Body of pancreas (tissue), 4 donors: ENCODE measurements around the gene SH2B3. TPM values are rescaled to one million over a fixed set of nuclear protein-coding genes. Genes with fewer than 3 reads are reported as not detected.

Experiments used
- ATAC-seq: fragments of 150-250 bp; one replicate; pipeline ENCODE4 v1.9.1; 2016
- DNase-seq, 4 donors: peaks; one replicate each; pipeline ENCODE4 v3.0.0-alpha.2; 2019
- H3K27ac ChIP-seq, 4 donors: fragments of 200-600 bp; sonication (generic); 1 replicate in 3 of 4; 2 replicates in 1 of 4; pipeline versions ENCODE4 v1.5.1 to v1.6.1; 2016 to 2019; ENCODE audit warnings: mild to moderate bottlenecking in 1 of 4, mixed read lengths in 1 of 4, moderate library complexity in 1 of 4
- H3K27me3 ChIP-seq, 2 donors: fragments of 200-600 bp; sonication (generic); one replicate each; pipeline ENCODE4 v1.6.0; 2016; ENCODE audit warnings: mild to moderate bottlenecking in 1 of 2
- H3K36me3 ChIP-seq, 2 donors: fragments of 200-600 bp; sonication (generic); replicated peaks in 1 of 2; 2 replicates each; pipeline ENCODE4 v1.5.1; 2016; ENCODE audit warnings: low read depth in 2 of 2; ENCODE audit not compliant: insufficient read depth in 1 of 2
- H3K4me1 ChIP-seq: fragments of 200-600 bp; sonication (generic); one replicate; pipeline ENCODE4 v1.6.0; 2016
- H3K4me3 ChIP-seq, 2 donors: fragments of 200-600 bp; sonication (generic); 1 replicate in 1 of 2; 2 replicates in 1 of 2; pipeline ENCODE4 v1.5.1; 2016 to 2019
- H3K9me3 ChIP-seq, 3 donors: fragments of 200-600 bp; sonication (generic); 1 replicate in 2 of 3; 2 replicates in 1 of 3; pipeline ENCODE4 v1.5.1; 2016
- POLR2A ChIP-seq, 3 donors: fragments of 450-650 bp; IDR thresholded peaks; one replicate each; pipeline ENCODE4 v1.6.1; 2016; ENCODE audit warnings: antibody characterized with exemption in 3 of 3, mild to moderate bottlenecking in 2 of 3
- WGBS, 2 donors: methylation state at CpG; one replicate each; pipeline ENCODE4 v1.1.5; 2017; 5-methylcytosine and 5-hydroxymethylcytosine counted together
- intact Hi-C: fragments of 100-400 bp; cut with DNase I; formaldehyde crosslinking; loops from one replicate; pipeline ENCODE4 v1.15.1; 2023
- total RNA-seq, 2 donors: library from RNA; depleted of rRNA; stranded (reverse); fragments of >200 nt; gene quantifications; one replicate each; pipeline ENCODE4 v1.1.0, GENCODE V29; 2016
- TF ChIP-seq, protein P1 (sequence below), 7 experiments: fragments of 450-650 bp in 4 of 7; fragments of 200-600 bp in 3 of 7; sonication (generic) in 3 of 7; IDR thresholded peaks; one replicate each; pipeline ENCODE4 v1.5.1; 2016 to 2019; ENCODE audit warnings: antibody characterized with exemption in 7 of 7

The SH2B3 gene
- total RNA-seq, 2 donors from 2014 or later = 23.1 to 41.9 TPM

DNA sequence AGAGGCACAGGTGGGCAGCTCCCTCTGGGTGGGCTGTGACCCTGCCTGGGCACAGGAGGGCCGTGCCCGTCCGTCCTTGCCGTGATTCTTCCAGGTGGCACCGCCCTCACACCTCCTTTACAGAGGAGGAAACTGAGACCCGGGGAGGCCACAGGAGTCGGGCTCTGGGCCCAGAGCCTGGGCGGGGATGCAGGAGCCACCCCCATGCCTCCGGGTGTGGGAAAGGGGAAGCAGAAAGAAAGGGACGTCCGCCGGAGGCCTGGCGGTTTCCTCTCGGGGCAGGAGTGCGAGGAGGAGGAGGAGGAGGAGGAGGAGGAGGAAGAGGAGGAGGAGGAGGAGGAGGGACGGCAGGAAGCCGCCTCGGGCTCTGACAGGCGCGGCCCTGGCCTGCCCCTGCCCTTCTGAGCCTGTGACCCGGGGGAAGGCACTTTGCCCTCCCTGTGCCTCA lies 23.0 kb downstream of the SH2B3 start:
- no peak for TF ChIP-seq POLR2A (IDR thresholded peaks at IDR 0.05)
- TF ChIP-seq, protein P1, sequence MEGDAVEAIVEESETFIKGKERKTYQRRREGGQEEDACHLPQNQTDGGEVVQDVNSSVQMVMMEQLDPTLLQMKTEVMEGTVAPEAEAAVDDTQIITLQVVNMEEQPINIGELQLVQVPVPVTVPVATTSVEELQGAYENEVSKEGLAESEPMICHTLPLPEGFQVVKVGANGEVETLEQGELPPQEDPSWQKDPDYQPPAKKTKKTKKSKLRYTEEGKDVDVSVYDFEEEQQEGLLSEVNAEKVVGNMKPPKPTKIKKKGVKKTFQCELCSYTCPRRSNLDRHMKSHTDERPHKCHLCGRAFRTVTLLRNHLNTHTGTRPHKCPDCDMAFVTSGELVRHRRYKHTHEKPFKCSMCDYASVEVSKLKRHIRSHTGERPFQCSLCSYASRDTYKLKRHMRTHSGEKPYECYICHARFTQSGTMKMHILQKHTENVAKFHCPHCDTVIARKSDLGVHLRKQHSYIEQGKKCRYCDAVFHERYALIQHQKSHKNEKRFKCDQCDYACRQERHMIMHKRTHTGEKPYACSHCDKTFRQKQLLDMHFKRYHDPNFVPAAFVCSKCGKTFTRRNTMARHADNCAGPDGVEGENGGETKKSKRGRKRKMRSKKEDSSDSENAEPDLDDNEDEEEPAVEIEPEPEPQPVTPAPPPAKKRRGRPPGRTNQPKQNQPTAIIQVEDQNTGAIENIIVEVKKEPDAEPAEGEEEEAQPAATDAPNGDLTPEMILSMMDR (IDR thresholded peaks at IDR 0.05) = no peak
- H3K36me3 ChIP-seq = no peaks in the 10 kb centered on the region
- intact Hi-C loops = no loop called here
- H3K27ac ChIP-seq = peak overlapping the region in 2 of 4 donors; percentile 28 to 38
- no peaks in the 10 kb centered on the region for H3K27me3 ChIP-seq
- no peak overlapping the region for H3K4me3 ChIP-seq
- peak in 1 of 4 donors; percentile 47 for DNase-seq
- H3K9me3 ChIP-seq = no peaks in the 10 kb centered on the region
- WGBS, 2 donors = 65 to 67% methylated on average over 21 of the region's 21 CpGs
- no peak for ATAC-seq
- peaks cover 24% of the 10 kb centered on the region for H3K4me1 ChIP-seq

DNA sequence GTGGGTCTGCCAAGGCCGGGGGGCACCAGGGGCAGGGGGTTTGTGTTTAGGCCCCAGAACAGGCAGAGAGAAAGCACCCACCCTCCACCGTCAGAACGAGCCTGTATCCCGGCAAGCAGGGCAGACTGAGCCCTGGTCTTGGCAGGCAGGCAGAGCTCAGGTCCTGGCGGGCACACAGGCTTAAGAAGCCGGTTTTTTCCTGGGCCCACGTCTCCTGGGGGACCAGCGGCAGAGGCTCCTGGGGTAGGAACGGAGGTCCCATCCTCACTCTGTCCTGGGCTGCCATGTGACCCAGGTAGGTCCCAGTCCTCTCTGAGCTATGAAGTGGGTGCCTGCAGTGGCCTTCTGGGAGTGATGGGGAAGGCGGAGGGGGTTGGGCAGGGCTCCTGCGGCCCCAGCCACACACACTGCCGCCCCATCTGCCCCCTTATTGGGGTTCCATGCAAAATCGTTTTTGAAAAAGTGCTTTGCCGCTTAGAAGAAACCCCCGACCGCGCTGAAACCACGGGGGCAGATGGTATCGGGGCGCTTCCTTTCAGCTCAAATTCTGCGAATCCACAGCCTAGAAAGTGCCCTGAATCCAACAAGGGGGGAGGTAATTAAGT lies 24.2 kb downstream of the SH2B3 start:
- Histone ChIP-seq H3K27ac (peak overlapping the region in 2 of 4 donors; percentile 38), H3K9me3 (no peaks in the 10 kb centered on the region), H3K27me3 (no peaks in the 10 kb centered on the region), H3K4me1 (peaks cover 36% of the 10 kb centered on the region), H3K36me3 (no peaks in the 10 kb centered on the region), H3K4me3 (no peak overlapping the region)
- TF ChIP-seq, protein P1 (IDR thresholded peaks at IDR 0.05) = no peak
- TF ChIP-seq POLR2A (IDR thresholded peaks at IDR 0.05) = no peak
- intact Hi-C loops = no loop called here
- 62 to 79% methylated on average over 10 to 19 of the region's 21 CpGs for WGBS, 2 donors
- no peak for ATAC-seq
- no peak for DNase-seq

DNA sequence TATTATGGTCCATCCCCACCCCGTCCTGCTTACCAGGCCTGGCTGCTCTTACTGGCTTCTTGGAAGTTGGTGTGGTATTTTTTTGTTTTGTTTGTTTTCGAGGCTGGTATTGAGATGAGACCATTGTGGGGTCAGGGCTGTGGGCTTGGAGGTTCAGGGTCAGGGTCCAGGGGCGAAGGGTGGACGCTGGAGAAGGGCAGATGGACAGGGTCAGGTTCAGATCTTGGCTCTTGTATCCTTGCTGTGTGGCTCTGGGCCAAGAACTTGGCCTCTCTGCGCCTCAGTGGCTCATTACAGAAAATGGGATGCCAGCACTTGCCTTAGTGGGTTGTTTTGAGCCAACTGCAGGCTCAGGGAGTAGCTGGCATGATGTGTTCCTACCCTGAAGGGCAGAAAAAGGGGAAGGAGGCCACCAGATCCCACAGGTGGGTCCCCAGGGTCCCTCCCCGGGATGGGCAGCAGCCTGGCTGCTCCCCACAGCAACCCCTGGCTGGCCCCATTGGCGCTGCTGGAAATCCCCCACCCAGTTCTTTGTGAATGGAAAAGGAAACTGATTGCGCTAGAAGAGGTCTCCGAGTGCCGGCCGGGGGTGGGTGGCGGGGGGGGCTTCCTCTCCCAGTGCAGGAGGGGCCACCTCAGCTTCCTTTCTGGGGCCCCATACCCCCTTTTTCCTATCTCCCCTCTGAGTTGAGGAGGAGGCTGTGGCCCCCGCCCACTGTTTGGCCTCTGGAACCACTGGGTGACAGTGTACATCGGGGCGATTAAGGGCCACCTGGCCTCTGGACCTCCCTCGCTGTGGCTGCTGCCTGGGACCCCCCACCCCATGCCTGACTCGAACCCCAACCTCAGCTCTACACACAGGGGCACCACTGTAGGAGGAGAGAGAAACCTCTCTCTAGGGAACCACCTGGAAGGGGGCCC lies 25.0 kb downstream of the SH2B3 start:
- Histone ChIP-seq H3K27me3 (no peaks in the 10 kb centered on the region), H3K36me3 (no peaks in the 10 kb centered on the region), H3K9me3 (no peaks in the 10 kb centered on the region), H3K4me3 (no peak overlapping the region), H3K4me1 (peaks cover 43% of the 10 kb centered on the region), H3K27ac (peak overlapping the region; percentile 9 to 53 (median 48))
- 58 to 73% methylated on average over 15 to 17 of the region's 17 CpGs for WGBS, 2 donors
- intact Hi-C loops = no loop called here
- DNase-seq (no peak), ATAC-seq (no peak)
- no peak for TF ChIP-seq POLR2A (IDR thresholded peaks at IDR 0.05)
- TF ChIP-seq, protein P1 (IDR thresholded peaks at IDR 0.05) = no peak

DNA sequence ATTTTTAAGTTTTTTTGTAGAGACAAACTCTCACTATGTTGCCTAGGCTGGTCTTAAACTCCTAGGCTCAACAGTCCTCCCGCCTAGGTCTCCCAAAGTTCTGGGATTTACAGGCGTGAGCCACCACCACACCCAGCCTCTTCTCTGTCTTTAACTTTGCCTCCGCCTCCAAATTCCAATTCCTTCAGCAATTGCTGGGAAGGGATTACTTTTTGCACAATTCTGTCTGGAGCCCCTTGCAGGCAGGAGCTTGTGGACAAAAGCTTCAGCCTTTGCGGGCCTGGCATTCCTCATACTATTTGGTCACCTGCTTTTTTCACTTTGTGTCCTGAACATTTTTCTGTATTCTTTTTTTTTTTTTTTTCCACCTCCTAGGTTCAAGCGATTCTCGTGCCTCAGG lies 26.0 kb downstream of the SH2B3 start:
- Histone ChIP-seq H3K4me3 (no peak overlapping the region), H3K9me3 (no peaks in the 10 kb centered on the region), H3K4me1 (peaks cover 48% of the 10 kb centered on the region), H3K27ac (peak overlapping the region in 3 of 4 donors; percentile 4 to 77 (median 49)), H3K36me3 (no peaks in the 10 kb centered on the region), H3K27me3 (no peaks in the 10 kb centered on the region)
- WGBS, 2 donors = 70 to 78% methylated on average over 6 of the region's 6 CpGs
- no peak for ATAC-seq
- intact Hi-C loops = no loop called here
- no peak for TF ChIP-seq POLR2A (IDR thresholded peaks at IDR 0.05)
- TF ChIP-seq, protein P1 (IDR thresholded peaks at IDR 0.05) = no peak
- no peak for DNase-seq
